GM12878 (cell line): Measurements from ENCODE around the gene SUGP2. TPM values are rescaled to one million over a fixed set of nuclear protein-coding genes. Genes with fewer than 3 reads are reported as not detected.

Experiments used
- ATAC-seq: fragments of 200-7000 bp; cut with Tn5 transposase; 3 replicates; pipeline ENCODE4 v1.9.1; 2020; ENCODE audit warnings: mild to moderate bottlenecking, moderate library complexity
- BruUV-seq: library from RNA; stranded (reverse); fragments of 400-500 nt; replicated peaks from 2 replicates; lab custom pipeline; 2021; lab: Mats Ljungman, UMichigan
- CTCF ChIA-PET: fragments of 300-600 bp; sonication (Branson Sonifier 250); formaldehyde crosslinking; extraction: SDS; loops from one replicate; lab custom pipeline; 2021; ENCODE audit warnings: inconsistent platforms; lab: Yijun Ruan, JAX
- POLR2A ChIA-PET: fragments of 350-600 bp; formaldehyde crosslinking; extraction: SDS; loops from one replicate; lab custom pipeline; 2021; ENCODE audit warnings: inconsistent platforms; lab: Charles Lee
- RAD21 ChIA-PET: fragments of 300-600 bp; sonication (Branson Sonifier 250); formaldehyde crosslinking; loops from one replicate; lab custom pipeline; 2023; ENCODE audit warnings: antibody characterized with exemption; ENCODE audit not compliant: unreplicated experiment; lab: Charles Lee
- SMC1A ChIA-PET: fragments of 300-600 bp; sonication (Branson Sonifier 250); formaldehyde crosslinking; loops from one replicate; lab custom pipeline; 2023; ENCODE audit not compliant: unreplicated experiment, uncharacterized antibody; lab: Charles Lee
- DNase-seq: peaks from one replicate; pipeline ENCODE4 v3.0.0-alpha.2; 2011; ENCODE audit warnings: low read depth, low spot score
- FAIRE-seq: peaks from 3 replicates; lab custom pipeline; 2011; peaks lifted over from hg19 to GRCh38; lab: Jason Lieb, UNC
- H2AFZ ChIP-seq: 2 replicates; pipeline ENCODE4 v1.6.0; 2011; ENCODE audit warnings: low read depth, low read length, control low read depth; ENCODE audit not compliant: control insufficient read depth
- H3K27ac ChIP-seq: 2 replicates; pipeline ENCODE4 v1.5.1; 2011; ENCODE audit warnings: control low read depth; ENCODE audit not compliant: control insufficient read depth, insufficient read depth
- H3K27me3 ChIP-seq, 2 experiments: replicated peaks in 1 of 2; 2 replicates each; pipeline versions ENCODE4 v1.6.0 to v1.6.1; 2011; ENCODE audit warnings: low read length in 1 of 2; ENCODE audit not compliant: control insufficient read depth in 2 of 2, insufficient read depth in 2 of 2
- H3K36me3 ChIP-seq, 2 experiments: 2 replicates each; pipeline ENCODE4 v1.5.1; 2011; ENCODE audit warnings: low read length in 1 of 2; ENCODE audit not compliant: control insufficient read depth in 2 of 2, insufficient read depth in 2 of 2
- H3K4me1 ChIP-seq: 2 replicates; pipeline ENCODE4 v1.6.1; 2011; ENCODE audit warnings: mild to moderate bottlenecking, low read length, moderate library complexity, mixed read lengths; ENCODE audit not compliant: control insufficient read depth, insufficient read depth
- H3K4me2 ChIP-seq: 2 replicates; pipeline ENCODE4 v1.6.0; 2011; ENCODE audit warnings: control low read depth; ENCODE audit not compliant: control insufficient read depth, insufficient read depth
- H3K4me3 ChIP-seq: fragments of 200-600 bp; sonication (generic); 2 replicates; pipeline ENCODE4 v1.5.1; 2016
- H3K79me2 ChIP-seq: 2 replicates; pipeline ENCODE4 v1.6.0; 2011; ENCODE audit warnings: low read length; ENCODE audit not compliant: control insufficient read depth, insufficient read depth
- H3K9ac ChIP-seq: 2 replicates; pipeline ENCODE4 v1.8.0; 2011; ENCODE audit warnings: low read length, control low read depth, mixed read lengths; ENCODE audit not compliant: control insufficient read depth, insufficient read depth
- H3K9me3 ChIP-seq: replicated peaks from 3 replicates; pipeline ENCODE4 v1.5.1; 2011; ENCODE audit warnings: mild to moderate bottlenecking, low read length; ENCODE audit not compliant: control insufficient read depth, insufficient read depth
- H4K20me1 ChIP-seq: 2 replicates; pipeline ENCODE4 v1.6.0; 2011; ENCODE audit not compliant: control insufficient read depth, insufficient read depth
- CHD2 ChIP-seq: IDR thresholded peaks from 2 replicates; pipeline ENCODE4 v1.6.1; 2011; ENCODE audit warnings: low read depth, low read length, improper control_type of control experiment, borderline replicate concordance
- DPF2 ChIP-seq: fragments of 450-650 bp; IDR thresholded peaks from 2 replicates; pipeline ENCODE4 v1.6.1; 2017; ENCODE audit warnings: mild to moderate bottlenecking
- E2F8 ChIP-seq: fragments of 450-650 bp; IDR thresholded peaks from 2 replicates; pipeline ENCODE4 v1.6.1; 2018; ENCODE audit warnings: mild to moderate bottlenecking, low read depth, moderate library complexity; ENCODE audit not compliant: partially characterized antibody
- HDAC6 ChIP-seq: fragments of 200-600 bp; sonication (generic); IDR thresholded peaks from one replicate; pipeline ENCODE4 v1.8.0; 2017; ENCODE audit warnings: antibody characterized with exemption; ENCODE audit not compliant: unreplicated experiment
- NFYB ChIP-seq: IDR thresholded peaks from 2 replicates; pipeline ENCODE4 v1.6.1; 2011; ENCODE audit warnings: low read depth, mild to moderate bottlenecking, low read length, improper control_type of control experiment, moderate library complexity; ENCODE audit not compliant: insufficient read depth
- NR2C1 ChIP-seq: fragments of 450-650 bp; IDR thresholded peaks from 2 replicates; pipeline ENCODE4 v1.6.1; 2017; ENCODE audit warnings: antibody characterized with exemption, mild to moderate bottlenecking, moderate library complexity
- PBX3 ChIP-seq: IDR thresholded peaks from 2 replicates; pipeline ENCODE4 v1.6.1; 2011; ENCODE audit warnings: mild to moderate bottlenecking, low read depth, low read length, moderate library complexity; ENCODE audit not compliant: insufficient replicate concordance
- PKNOX1 ChIP-seq: fragments of 450-650 bp; IDR thresholded peaks from 2 replicates; pipeline ENCODE4 v1.6.1; 2016; ENCODE audit warnings: mild to moderate bottlenecking
- RAD21 ChIP-seq: IDR thresholded peaks from 2 replicates; pipeline ENCODE4 v1.6.1; 2011; ENCODE audit warnings: mild to moderate bottlenecking, low read depth, low read length, moderate library complexity; ENCODE audit not compliant: insufficient read depth
- RAD51 ChIP-seq: fragments of 450-650 bp; IDR thresholded peaks from 2 replicates; pipeline ENCODE4 v1.6.1; 2016; ENCODE audit warnings: moderate library complexity, mild to moderate bottlenecking, inconsistent platforms
- SIN3A ChIP-seq: IDR thresholded peaks from 2 replicates; pipeline ENCODE4 v1.6.1; 2012; ENCODE audit warnings: low read depth, low read length, improper control_type of control experiment
- SIX5 ChIP-seq: IDR thresholded peaks from 2 replicates; pipeline ENCODE4 v1.6.1; 2011; ENCODE audit warnings: mild to moderate bottlenecking, low read depth, low read length, moderate library complexity; ENCODE audit not compliant: severe bottlenecking
- SKIL ChIP-seq: fragments of 450-650 bp; IDR thresholded peaks from 2 replicates; pipeline ENCODE4 v1.6.1; 2017; ENCODE audit warnings: mild to moderate bottlenecking, low read depth, inconsistent platforms; ENCODE audit not compliant: poor library complexity, severe bottlenecking
- ZNF384 ChIP-seq: IDR thresholded peaks from 2 replicates; pipeline ENCODE4 v1.6.1; 2012; ENCODE audit warnings: low read depth, mild to moderate bottlenecking, low read length, improper control_type of control experiment, borderline replicate concordance
- WGBS: methylation state at CpG from one replicate; pipeline ENCODE4 v1.1.6; 2016; ENCODE audit warnings: low lambda C conversion rate; ENCODE audit not compliant: insufficient replicate concordance, insufficient coverage; ENCODE audit errors: missing lambda C conversion rate; 5-methylcytosine and 5-hydroxymethylcytosine counted together
- in situ Hi-C: fragments of 300-500 bp; cut with MboI; formaldehyde crosslinking; loops from 9 replicates; pipeline ENCODE4 v1.14.3; 2018; ENCODE audit warnings: mixed read lengths
- intact Hi-C: fragments of 100-400 bp; cut with micrococcal nuclease; formaldehyde crosslinking; loops from one replicate; pipeline ENCODE4 v1.14.2; 2022; ENCODE audit not compliant: unreplicated experiment
- polyA plus RNA-seq, 11 experiments: library from polyadenylated mRNA; depleted of rRNA in 4 of 11; unstranded in 6 of 11; stranded (reverse) in 5 of 11; fragments of >200 nt; fragmentation: Nextera tagmentation in 4 of 11; fragmentation: Illumina TruSeq in 1 of 11; extraction: Ambion mirVana in 4 of 11; extraction: Trizol in 1 of 11; gene quantifications; 1 replicate in 1 of 11; 2 replicates in 10 of 11; pipeline versions ENCODE4 v1.2.1 to v1.2.3, GENCODE V29; 2011 to 2016; ENCODE audit warnings: inconsistent platforms in 2 of 11, missing spikeins in 2 of 11, low read depth in 1 of 11
- total RNA-seq, 4 experiments: library from RNA; depleted of rRNA in 3 of 4; stranded (reverse); fragments of >200 nt in 3 of 4; fragmentation: Illumina TruSeq in 1 of 4; extraction: Trizol in 1 of 4; gene quantifications; 2 replicates each; pipeline versions ENCODE4 v1.2.1 to v1.2.3, GENCODE V29; 2013 to 2021

The SUGP2 gene
- total and polyA plus RNA-seq, 10 of the 15 experiments (the other 5 are each of a cell fraction or from before 2014, with no cell fraction given), result 15.0 to 120 (median 57.2) TPM

GRCh38 chr19:19032420-19033175 is 719 bp downstream of the SUGP2 start:
- ChIA-PET SMC1A (interaction anchor here (1.1 kb wide), 1 partner anchor 11 kb away, joined by 3 read pairs; no protein-coding TSS in a partner anchor), RAD21 (no interaction called here), CTCF (no interaction called here), POLR2A (interaction anchor here (0.5 kb wide), 1 partner anchor 40 kb away, joined by 3 read pairs; no protein-coding TSS in a partner anchor)
- Histone ChIP-seq H2AFZ (peak overlapping the region; percentile 89), H3K9ac (peak overlapping the region; percentile 93), H4K20me1 (no peaks in the 10 kb centered on the region), H3K4me2 (peak overlapping the region; percentile 85), H3K36me3 (peaks cover 1 to 17% of the 10 kb centered on the region in 2 experiments), H3K4me3 (peak overlapping the region; percentile 99), H3K9me3 (no peaks in the 10 kb centered on the region; the same call in 2 of the 3 replicates), H3K27ac (peak overlapping the region; percentile 94), H3K79me2 (peaks cover 42% of the 10 kb centered on the region), H3K4me1 (peaks cover 5% of the 10 kb centered on the region), H3K27me3 (no peaks in the 10 kb centered on the region)
- ATAC-seq (peak; percentile 68), FAIRE-seq (no peak), DNase-seq (peak; percentile 65)
- in situ Hi-C loops, result no loop called here
- under 1% methylated on average over 27 of the region's 31 CpGs for WGBS
- BruUV-seq, result TSS peak; percentile 80
- intact Hi-C loops, result no loop called here
- no peak for TF ChIP-seq NR2C1
- 0 out of 2 replicates have a peak, but pooled peaks have one; percentile 24 for TF ChIP-seq SIN3A
- TF ChIP-seq NFYB, result peak; percentile 74
- no peak for TF ChIP-seq HDAC6
- TF ChIP-seq ZNF384, result no peak
- peak; percentile 39 for TF ChIP-seq DPF2
- peak; percentile 44; the same call in 1 of the 2 replicates for TF ChIP-seq RAD51
- peak; percentile 97 for TF ChIP-seq PBX3
- peak; percentile 24 for TF ChIP-seq SKIL
- peak; percentile 64 for TF ChIP-seq CHD2
- peak; percentile 98 for TF ChIP-seq PKNOX1
- no peak for TF ChIP-seq SIX5
- TF ChIP-seq E2F8, result no peak
- TF ChIP-seq RAD21, result no peak
